Subcutaneous abdominal adipose tissue (tissue), 5 donors: ENCODE data around the gene LAIR1.
"Not testable (repeated sequence)": the region's sequence is repeated elsewhere in the genome, so short reads cannot be mapped to it uniquely, and the experiment has no call there.

ENCODE experiments used
- H3K27ac ChIP-seq: one replicate; pipeline ENCODE4 v1.7.0; 2013; ENCODE audit warnings: low read depth, mild to moderate bottlenecking, inconsistent platforms, low read length, moderate library complexity
- H3K27me3 ChIP-seq, 5 donors: one replicate each; pipeline ENCODE4 v1.7.0; 2013; ENCODE audit warnings: low read length in 5 of 5, inconsistent platforms in 1 of 5; ENCODE audit not compliant: control insufficient read depth in 5 of 5, insufficient read depth in 4 of 5
- H3K36me3 ChIP-seq, 5 donors: one replicate each; pipeline ENCODE4 v1.7.0; 2013; ENCODE audit warnings: low read length in 5 of 5; ENCODE audit not compliant: control insufficient read depth in 5 of 5, insufficient read depth in 5 of 5
- H3K4me1 ChIP-seq, 5 donors: one replicate each; pipeline ENCODE4 v1.7.0; 2013; ENCODE audit warnings: low read length in 5 of 5, mild to moderate bottlenecking in 3 of 5, moderate library complexity in 1 of 5; ENCODE audit not compliant: control insufficient read depth in 5 of 5, insufficient read depth in 5 of 5
- H3K4me3 ChIP-seq, 5 donors: one replicate each; pipeline ENCODE4 v1.7.0; 2013; ENCODE audit warnings: low read length in 5 of 5, low read depth in 1 of 5
- H3K9ac ChIP-seq, 5 donors: one replicate each; pipeline ENCODE4 v1.7.0; 2013; ENCODE audit warnings: low read length in 5 of 5, mild to moderate bottlenecking in 4 of 5, moderate library complexity in 3 of 5
- H3K9me3 ChIP-seq, 5 donors: one replicate each; pipeline ENCODE4 v1.7.0; 2013; ENCODE audit warnings: low read length in 5 of 5; ENCODE audit not compliant: control insufficient read depth in 5 of 5
- donor health status: healthy.
- donor health status: healthy.
- donor health status: healthy.
- donor health status: healthy.
- donor health status: healthy.

Gene LAIR1

DNA sequence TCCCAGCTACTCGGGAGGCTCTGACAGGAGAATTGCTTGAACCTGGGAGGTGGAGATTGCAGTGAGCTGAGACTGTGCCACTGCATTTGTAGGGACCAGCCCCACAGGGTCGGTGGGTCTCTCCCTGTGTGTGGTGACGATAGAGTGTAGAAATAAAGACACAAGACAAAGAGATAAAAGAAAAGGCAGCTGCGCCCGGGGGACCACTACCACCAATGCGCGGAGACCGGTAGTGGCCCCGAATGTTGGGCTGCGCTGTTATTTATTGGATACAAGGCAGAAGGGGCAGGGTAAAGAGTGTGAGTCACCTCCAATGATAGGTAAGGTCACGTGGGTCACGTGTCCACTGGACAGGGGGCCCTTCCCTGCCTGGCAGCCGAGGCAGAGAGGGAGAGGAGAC is 42.4 kb downstream of the LAIR1 start:
- not testable (repeated sequence) for H3K36me3 ChIP-seq, H3K9me3 ChIP-seq, H3K4me3 ChIP-seq, H3K9ac ChIP-seq, H3K27ac ChIP-seq
- Histone ChIP-seq H3K27me3 (peaks cover 0 to 13% (median 4%) of the 10 kb centered on the region in 5 donors), H3K4me1 (peaks cover 0 to 20% (median 18%) of the 10 kb centered on the region in 5 donors)

GRCh38 chr19:54319892-54320670 is 44.6 kb downstream of the LAIR1 start:
- Histone ChIP-seq H3K4me3 (no peak overlapping the region), H3K4me1 (peaks cover 0 to 5% (median 0%) of the 10 kb centered on the region in 5 donors), H3K27ac (no peak overlapping the region), H3K9me3 (no peaks in the 10 kb centered on the region), H3K9ac (no peak overlapping the region), H3K36me3 (no peaks in the 10 kb centered on the region), H3K27me3 (peaks cover 2 to 20% (median 9%) of the 10 kb centered on the region in 5 donors)

DNA sequence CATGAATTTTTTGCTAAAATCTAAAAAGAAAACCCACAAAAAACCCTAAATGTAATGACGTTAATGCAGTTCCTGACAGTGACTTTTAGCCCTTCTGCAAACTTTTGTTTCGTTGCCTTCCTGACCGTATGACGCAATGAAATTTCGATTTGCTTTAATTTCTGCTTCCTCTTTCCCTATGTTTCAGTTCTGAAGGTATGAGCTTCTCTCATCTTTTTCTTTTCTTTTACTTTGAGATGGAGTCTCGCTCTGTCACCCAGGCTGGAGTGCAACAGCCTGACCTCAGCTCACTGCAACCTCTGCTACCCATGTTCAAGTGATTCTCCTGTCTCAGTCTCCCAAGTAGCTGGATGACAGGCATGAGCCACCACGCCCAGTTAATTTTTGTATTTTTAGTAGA is 45.7 kb downstream of the LAIR1 start:
- Histone ChIP-seq H3K4me1 (peaks cover 0 to 5% (median 0%) of the 10 kb centered on the region in 5 donors), H3K9me3 (no peaks in the 10 kb centered on the region), H3K36me3 (no peaks in the 10 kb centered on the region), H3K27ac (no peak overlapping the region), H3K4me3 (no peak overlapping the region), H3K27me3 (peaks cover 2 to 20% (median 9%) of the 10 kb centered on the region in 5 donors), H3K9ac (no peak overlapping the region)

DNA sequence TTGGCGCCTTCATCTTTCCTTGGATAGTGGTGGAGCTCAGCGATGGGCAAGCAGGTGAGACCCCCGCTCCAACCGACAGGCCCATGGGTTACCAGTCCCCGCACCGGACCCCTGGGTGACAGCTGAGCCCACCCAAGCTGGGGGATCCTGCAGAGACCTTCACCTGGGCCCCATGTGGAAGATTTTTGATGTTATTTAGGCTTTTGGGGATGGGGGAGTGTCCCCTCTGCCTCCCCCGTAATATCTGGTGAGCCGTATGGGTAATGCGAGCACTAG is 46.8 kb downstream of the LAIR1 start:
- H3K27ac ChIP-seq, result no peak overlapping the region
- H3K9me3 ChIP-seq, result no peaks in the 10 kb centered on the region
- H3K4me1 ChIP-seq, result peaks cover 0 to 7% (median 0%) of the 10 kb centered on the region in 5 donors
- no peak overlapping the region for H3K9ac ChIP-seq
- H3K4me3 ChIP-seq, result no peak overlapping the region
- peaks cover 2 to 23% (median 9%) of the 10 kb centered on the region in 5 donors for H3K27me3 ChIP-seq
- no peaks in the 10 kb centered on the region for H3K36me3 ChIP-seq

- no peak overlapping the region for H3K4me3 ChIP-seq
- H3K4me1 ChIP-seq, result peaks cover 0 to 11% (median 0%) of the 10 kb centered on the region in 5 donors
- no peak overlapping the region for H3K27ac ChIP-seq
- no peak overlapping the region for H3K9ac ChIP-seq
- no peaks in the 10 kb centered on the region for H3K36me3 ChIP-seq
- no peaks in the 10 kb centered on the region for H3K9me3 ChIP-seq
- peaks cover 2 to 24% (median 11%) of the 10 kb centered on the region in 5 donors for H3K27me3 ChIP-seq
These were observed 47.4 kb downstream of the LAIR1 start for GRCh38 chr19:54317108-54317964.

GRCh38 chr19:54316746-54317107 is 48.0 kb downstream of the LAIR1 start:
- Histone ChIP-seq H3K4me1 (peaks cover 0 to 11% (median 0%) of the 10 kb centered on the region in 5 donors), H3K9ac (no peak overlapping the region), H3K9me3 (no peaks in the 10 kb centered on the region), H3K27me3 (peaks cover 2 to 24% (median 11%) of the 10 kb centered on the region in 5 donors), H3K27ac (no peak overlapping the region), H3K36me3 (no peaks in the 10 kb centered on the region), H3K4me3 (no peak overlapping the region)

DNA sequence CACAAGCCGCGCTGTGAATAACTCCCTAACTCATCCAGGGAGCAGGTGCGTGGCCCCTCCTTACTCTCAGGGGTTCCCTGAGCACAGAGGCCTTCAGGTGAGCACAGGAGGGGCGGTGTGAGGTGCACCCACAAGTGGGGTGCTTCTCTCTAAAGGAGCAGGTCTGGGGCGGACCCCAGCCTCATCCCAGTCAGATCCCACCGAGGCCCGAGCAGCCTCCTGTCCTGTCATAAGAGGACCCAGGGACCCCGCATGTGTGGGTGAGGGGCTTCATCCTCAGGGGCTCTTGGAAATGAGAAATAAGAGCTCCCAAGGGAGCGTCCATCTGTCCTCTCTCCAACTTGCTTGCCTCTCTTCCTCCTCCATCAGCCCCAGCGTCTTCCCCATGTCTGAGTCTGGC is 48.8 kb downstream of the LAIR1 start:
- H3K4me3 ChIP-seq, result no peak overlapping the region
- no peaks in the 10 kb centered on the region for H3K9me3 ChIP-seq
- H3K36me3 ChIP-seq, result no peaks in the 10 kb centered on the region
- H3K27me3 ChIP-seq, result peaks cover 4 to 24% (median 11%) of the 10 kb centered on the region in 5 donors
- no peak overlapping the region for H3K9ac ChIP-seq
- peaks cover 0 to 11% (median 0%) of the 10 kb centered on the region in 5 donors for H3K4me1 ChIP-seq
- no peak overlapping the region for H3K27ac ChIP-seq

- no peak within 1 kb of the TSS for H3K27ac ChIP-seq
- H3K36me3 ChIP-seq, result no peaks in the 10 kb centered on the region
- H3K4me3 ChIP-seq, result no peak within 1 kb of the TSS
These were observed 52.0 kb downstream of the LAIR1 start, which contains the start of gene LILRA5 for GRCh38 chr19:54312436-54313377. LILRA5 (minus strand) TSS chr19:54313166; CDS start chr19:54313019, 147 bp downstream.

GRCh38 chr19:54312011-54312410 is 52.7 kb downstream of the LAIR1 start:
- Histone ChIP-seq H3K27ac (no peak overlapping the region), H3K4me1 (peaks cover 0 to 13% (median 0%) of the 10 kb centered on the region in 5 donors), H3K36me3 (no peaks in the 10 kb centered on the region), H3K9me3 (no peaks in the 10 kb centered on the region), H3K4me3 (no peak overlapping the region), H3K27me3 (peaks cover 3 to 16% (median 8%) of the 10 kb centered on the region in 5 donors), H3K9ac (no peak overlapping the region)

More at GRCh38 chr19:54312436-54313377, 52.0 kb downstream of the LAIR1 start, which contains the start of gene LILRA5:
- Histone ChIP-seq H3K9ac (no peak within 1 kb of the TSS), H3K27me3 (peaks cover 6 to 19% (median 8%) of the 10 kb centered on the region in 5 donors), H3K4me1 (peaks cover 0 to 11% (median 0%) of the 10 kb centered on the region in 5 donors), H3K9me3 (no peaks in the 10 kb centered on the region)
